Measurements from ENCODE around the gene DIS3L2. TPM values are rescaled to one million over a fixed set of nuclear protein-coding genes. Genes with fewer than 3 reads are reported as not detected.
"Not testable (repeated sequence)": the region's sequence is repeated elsewhere in the genome, so short reads cannot be mapped to it uniquely, and the experiment has no call there.

Gene DIS3L2
- total RNA-seq, 4 donors from 2014 or later, result 12.8 to 27.3 (median 16.8) TPM

- no peaks in the 10 kb centered on the region for H3K9me3 ChIP-seq
- no peak for DNase-seq
- no peak overlapping the region for H3K27ac ChIP-seq
- H3K36me3 ChIP-seq, result no peaks in the 10 kb centered on the region
- TF ChIP-seq CTCF (IDR thresholded peaks at IDR 0.05 in 4 of 5, conservative IDR thresholded peaks at IDR 0.05 in 1 of 5), result no peak
- no peak overlapping the region for H3K4me3 ChIP-seq
- no peak for ATAC-seq
- H3K27me3 ChIP-seq, result no peaks in the 10 kb centered on the region
- H3K4me1 ChIP-seq, result no peaks in the 10 kb centered on the region
- in situ Hi-C loops (cut with MboI; ENCODE audit: low sequenced_read_pairs in 4 of 4), result no loop called here
- intact Hi-C loops (cut with DNase I; ENCODE audit: low total_unique reads), result no loop called here
Observed at GRCh38 chr2:232365621-232366321, 404.3 kb downstream of the DIS3L2 start.

- in situ Hi-C loops (cut with MboI; ENCODE audit: low sequenced_read_pairs in 4 of 4); H3K9me3 ChIP-seq; H3K4me1 ChIP-seq; H3K27me3 ChIP-seq; H3K27ac ChIP-seq; DNase-seq; ATAC-seq; intact Hi-C loops (cut with DNase I; ENCODE audit: low total_unique reads); H3K36me3 ChIP-seq; H3K4me3 ChIP-seq: not testable (repeated sequence)
Observed at GRCh38 chr2:232366461-232366860, 404.9 kb downstream of the DIS3L2 start.

- Histone ChIP-seq H3K9me3 (no peaks in the 10 kb centered on the region), H3K27me3 (no peaks in the 10 kb centered on the region), H3K36me3 (no peaks in the 10 kb centered on the region), H3K4me3 (no peak overlapping the region), H3K27ac (no peak overlapping the region), H3K4me1 (no peaks in the 10 kb centered on the region)
- no peak for TF ChIP-seq POLR2A (IDR thresholded peaks at IDR 0.05)
- TF ChIP-seq CTCF (IDR thresholded peaks at IDR 0.05 in 4 of 5, conservative IDR thresholded peaks at IDR 0.05 in 1 of 5), result no peak
- intact Hi-C loops (cut with DNase I; ENCODE audit: low total_unique reads), result no loop called here
- DNase-seq (no peak), ATAC-seq (no peak)
- in situ Hi-C loops (cut with MboI; ENCODE audit: low sequenced_read_pairs in 4 of 4), result no loop called here
Observed at GRCh38 chr2:232367016-232367415, 405.5 kb downstream of the DIS3L2 start.

- Histone ChIP-seq H3K36me3 (no peaks in the 10 kb centered on the region), H3K27ac (no peak overlapping the region), H3K27me3 (no peaks in the 10 kb centered on the region), H3K4me3 (no peak overlapping the region), H3K4me1 (no peaks in the 10 kb centered on the region), H3K9me3 (no peaks in the 10 kb centered on the region)
- in situ Hi-C loops (cut with MboI; ENCODE audit: low sequenced_read_pairs in 4 of 4), result no loop called here
- ATAC-seq (no peak), DNase-seq (no peak)
- TF ChIP-seq POLR2A (IDR thresholded peaks at IDR 0.05), result no peak
- intact Hi-C loops (cut with DNase I; ENCODE audit: low total_unique reads), result no loop called here
Observed at GRCh38 chr2:232367591-232368233, 406.2 kb downstream of the DIS3L2 start.

- H3K4me1 ChIP-seq, result no peaks in the 10 kb centered on the region
- no peaks in the 10 kb centered on the region for H3K9me3 ChIP-seq
- intact Hi-C loops (cut with DNase I; ENCODE audit: low total_unique reads), result no loop called here
- H3K27ac ChIP-seq, result no peak overlapping the region
- DNase-seq (no peak), ATAC-seq (no peak)
- no peak overlapping the region for H3K4me3 ChIP-seq
- no peak for TF ChIP-seq POLR2A (IDR thresholded peaks at IDR 0.05)
- no peak for TF ChIP-seq CTCF (IDR thresholded peaks at IDR 0.05 in 4 of 5, conservative IDR thresholded peaks at IDR 0.05 in 1 of 5)
- no peaks in the 10 kb centered on the region for H3K36me3 ChIP-seq
- H3K27me3 ChIP-seq, result no peaks in the 10 kb centered on the region
- in situ Hi-C loops (cut with MboI; ENCODE audit: low sequenced_read_pairs in 4 of 4), result no loop called here
Observed at GRCh38 chr2:232368311-232368731, 406.8 kb downstream of the DIS3L2 start.

All from gastrocnemius medialis (tissue), 4 donors.